GM19395 (cell line): Measurements from ENCODE around the gene TKT.

ENCODE experiments used
- ATAC-seq: cut with Tn5 transposase; IDR thresholded peaks from one replicate; pipeline ENCODE4 v1.9.1; 2021; ENCODE audit warnings: mild to moderate bottlenecking, moderate library complexity; ENCODE audit not compliant: unreplicated experiment

TKT gene

DNA sequence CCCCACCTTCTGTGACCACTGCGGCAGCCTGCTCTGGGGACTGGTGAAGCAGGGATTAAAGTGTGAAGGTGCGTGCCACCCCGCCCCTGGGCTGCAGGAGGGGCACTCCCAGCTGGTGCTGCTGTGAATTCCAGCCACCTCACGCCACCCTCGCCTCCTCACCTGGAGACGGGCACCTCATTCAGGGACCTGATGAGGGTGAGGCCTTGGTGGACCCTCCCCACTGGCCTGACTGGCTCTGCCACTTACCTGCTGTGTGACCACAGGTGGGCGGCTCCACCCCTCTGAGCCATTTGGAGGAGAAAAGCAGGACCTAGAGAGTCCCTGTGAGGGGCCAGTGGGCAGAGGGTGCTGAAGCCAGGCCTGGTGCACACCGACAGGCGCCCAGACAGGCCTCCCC, 72.3 kb downstream of the TKT start:
- ATAC-seq: no peak

DNA sequence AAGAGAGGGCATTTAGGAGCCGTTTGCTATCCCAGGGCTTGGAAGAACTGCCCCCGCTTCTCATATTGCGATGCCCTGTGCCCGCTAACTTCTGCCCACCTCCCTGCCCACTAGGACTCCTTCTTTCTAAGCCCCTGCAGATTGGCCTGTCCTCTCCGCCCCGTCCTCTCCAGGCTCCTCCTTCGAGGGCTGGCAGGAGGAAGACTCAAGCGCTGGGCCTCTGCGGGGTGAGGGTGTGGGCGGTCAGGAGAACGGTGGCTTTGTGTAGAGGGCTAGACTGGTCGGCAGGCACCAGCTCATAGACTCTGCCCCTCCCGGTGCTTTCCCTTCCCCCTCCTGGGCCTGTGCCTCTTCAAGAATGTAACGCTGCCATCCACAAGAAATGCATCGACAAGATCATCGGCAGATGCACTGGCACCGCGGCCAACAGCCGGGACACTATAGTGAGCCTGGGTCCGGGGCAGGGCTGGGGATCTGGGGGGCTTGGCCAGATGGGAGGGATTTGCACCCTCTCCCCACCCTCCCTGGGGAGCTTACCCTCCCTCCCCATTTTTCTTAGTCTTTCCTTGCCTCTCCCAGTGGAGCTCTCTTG, 73.0 kb downstream of the TKT start:
- no peak for ATAC-seq

DNA sequence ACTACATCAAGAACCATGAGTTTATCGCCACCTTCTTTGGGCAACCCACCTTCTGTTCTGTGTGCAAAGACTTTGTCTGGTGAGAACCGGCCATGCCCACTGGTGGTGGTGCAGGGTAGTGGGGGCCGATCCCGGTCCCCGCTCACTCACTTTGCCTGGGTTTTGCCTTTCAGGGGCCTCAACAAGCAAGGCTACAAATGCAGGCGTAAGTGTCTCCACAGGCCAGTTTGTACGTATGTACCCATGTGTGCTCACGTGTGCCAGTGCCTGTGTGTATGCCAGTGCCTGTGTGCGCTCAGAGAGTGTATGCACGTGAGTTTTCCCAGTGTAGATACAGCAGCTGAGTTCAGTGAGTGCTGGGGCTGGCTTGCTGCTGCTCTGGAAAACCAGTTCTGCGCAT, 74.3 kb downstream of the TKT start:
- ATAC-seq: no peak

DNA sequence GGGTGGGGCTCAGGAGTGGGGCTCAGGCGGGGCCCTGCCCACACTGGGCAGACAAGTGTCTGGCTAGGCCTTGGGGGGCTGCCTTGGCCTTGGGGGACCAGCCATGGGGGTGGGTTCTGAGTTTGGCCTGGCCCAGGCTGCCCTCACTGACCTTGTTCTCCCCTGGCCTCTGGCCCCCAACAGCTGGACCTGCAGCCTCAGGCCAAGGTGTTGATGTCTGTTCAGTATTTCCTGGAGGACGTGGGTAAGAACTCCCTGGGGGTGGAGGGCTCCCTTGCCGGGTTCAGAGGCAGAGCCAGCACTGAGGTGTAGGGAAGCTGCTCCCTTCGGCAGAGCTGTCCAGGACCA, 74.8 kb downstream of the TKT start:
- peak; percentile 27 for ATAC-seq

DNA sequence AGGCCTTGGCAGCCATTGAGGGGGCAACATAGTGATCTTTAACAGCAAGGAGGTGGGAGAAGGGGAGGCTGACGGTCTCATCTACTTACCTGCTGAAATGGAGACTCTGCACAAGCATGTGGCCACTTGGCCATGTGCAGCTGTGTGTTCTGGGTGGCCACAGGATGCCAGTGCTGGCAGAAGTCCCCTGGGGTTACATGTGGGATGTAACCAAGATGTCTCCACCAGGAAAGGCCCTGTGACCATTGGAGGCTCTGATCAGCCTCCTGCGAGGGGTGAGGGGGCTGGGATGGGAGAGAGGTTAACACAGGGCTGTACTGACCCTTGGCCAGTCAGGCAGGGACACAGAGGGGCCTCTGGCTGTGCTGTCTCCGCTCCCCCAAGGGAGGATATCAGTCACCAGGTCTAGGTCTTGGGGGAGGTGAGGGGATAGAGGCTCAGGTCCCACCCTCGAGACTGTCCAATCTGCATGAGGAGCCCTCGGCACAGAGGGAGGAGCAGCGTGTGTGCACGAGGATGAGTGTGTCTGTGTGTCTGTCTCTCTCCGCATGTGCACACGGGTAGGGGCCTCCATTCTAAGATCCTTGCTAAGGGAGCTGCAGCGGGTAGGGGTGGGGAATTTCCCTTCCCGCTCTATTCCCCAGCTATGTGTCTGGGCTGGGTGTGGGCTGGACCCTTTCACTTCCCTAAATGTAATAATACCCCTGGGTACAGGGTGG, 75.4 kb downstream of the TKT start:
- ATAC-seq: peak; percentile 96

DNA sequence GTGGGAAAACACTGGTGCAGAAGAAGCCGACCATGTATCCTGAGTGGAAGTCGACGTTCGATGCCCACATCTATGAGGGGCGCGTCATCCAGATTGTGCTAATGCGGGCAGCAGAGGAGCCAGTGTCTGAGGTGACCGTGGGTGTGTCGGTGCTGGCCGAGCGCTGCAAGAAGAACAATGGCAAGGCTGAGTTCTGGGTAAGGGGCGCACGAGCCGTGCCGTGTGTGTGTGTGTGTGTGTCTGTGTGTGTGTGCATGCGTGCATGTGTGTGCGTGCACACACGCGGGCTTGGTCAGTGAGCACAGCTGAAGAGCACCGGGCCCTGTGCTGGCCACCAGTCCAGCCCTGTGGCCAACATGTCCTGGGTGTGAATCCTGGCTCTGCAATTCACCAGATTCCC, 76.2 kb downstream of the TKT start:
- ATAC-seq: no peak

DNA sequence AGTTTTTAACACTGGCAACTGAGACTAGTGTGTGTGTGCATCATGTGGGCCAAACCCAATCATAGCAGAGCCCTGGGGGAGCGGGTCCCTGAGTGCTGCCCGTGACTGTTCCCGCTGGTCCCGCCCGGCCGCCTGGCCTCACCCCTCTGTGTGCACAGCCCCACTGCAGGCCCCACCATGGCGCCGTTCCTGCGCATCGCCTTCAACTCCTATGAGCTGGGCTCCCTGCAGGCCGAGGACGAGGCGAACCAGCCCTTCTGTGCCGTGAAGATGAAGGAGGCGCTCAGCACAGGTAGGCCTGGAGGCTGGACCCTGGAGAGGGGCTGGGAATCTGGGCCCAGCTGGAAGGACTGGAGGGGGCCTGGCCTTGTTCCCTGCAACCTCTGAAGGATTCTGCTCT, 77.6 kb downstream of the TKT start:
- ATAC-seq: no peak

DNA sequence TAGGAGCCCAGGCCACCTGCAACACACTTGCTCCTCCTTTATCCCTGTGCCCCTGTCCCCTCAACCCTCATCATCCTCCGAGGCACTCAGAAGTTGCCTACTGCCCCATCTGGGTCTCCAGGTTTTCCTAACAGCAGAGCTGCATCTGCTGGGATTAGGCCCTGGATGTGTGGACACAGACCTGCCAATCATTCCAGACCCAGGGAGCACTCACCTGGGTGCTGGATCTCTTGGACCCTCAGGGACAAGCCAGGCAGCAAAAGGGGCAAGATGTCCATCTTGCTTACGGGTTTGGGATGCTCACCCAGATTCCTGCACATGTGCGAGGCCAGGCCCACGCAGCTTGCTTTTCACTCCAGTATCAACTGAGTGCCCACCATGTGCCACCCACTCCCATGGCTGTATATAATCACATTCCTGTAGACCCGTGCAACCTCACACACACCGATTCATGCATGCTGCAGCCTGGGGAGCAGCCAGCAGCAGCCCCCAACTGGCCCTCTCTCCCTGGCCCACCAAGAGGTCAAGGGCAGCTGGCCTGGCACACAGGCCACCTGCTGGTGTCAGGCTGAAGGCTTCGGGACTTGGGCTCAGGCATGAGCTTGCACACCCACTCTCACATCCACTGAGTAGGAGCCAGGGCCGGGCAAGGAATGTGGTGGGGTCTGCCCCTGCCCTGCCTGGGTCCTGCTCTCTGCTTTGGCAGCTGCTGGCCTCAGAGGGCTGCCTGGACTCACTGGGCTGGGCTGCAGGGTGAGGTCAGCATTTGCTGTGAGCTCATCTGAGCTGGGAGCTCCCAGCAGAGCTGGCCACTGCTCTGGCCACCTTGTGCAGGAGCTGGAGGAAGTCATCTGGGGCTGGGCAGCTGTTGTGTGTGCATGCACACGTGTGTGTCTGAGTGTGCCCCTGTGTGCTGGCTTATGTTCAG, 79.9 kb downstream of the TKT start:
- ATAC-seq: no peak
